OCI-LY1 (cell line): ENCODE measurements around the gene PTPRJ.

Source experiments
- CTCF ChIP-seq: fragments of 200-600 bp; sonication (generic), shearing (Covaris generic); IDR thresholded peaks from 2 replicates; pipeline ENCODE4 v1.5.1; 2017; ENCODE audit warnings: mild to moderate bottlenecking, antibody characterized with exemption, low read length, moderate library complexity, mixed read lengths
- EZH2 ChIP-seq: fragments of 200-600 bp; sonication (generic), shearing (Covaris generic); IDR thresholded peaks from 2 replicates; pipeline ENCODE4 v1.8.0; 2017; ENCODE audit warnings: borderline replicate concordance, mixed run types, mild to moderate bottlenecking, antibody characterized with exemption, low read length, moderate library complexity, mixed read lengths

GRCh38 chr11:47938791-47939560 lies 41.4 kb upstream of the PTPRJ start:
- no peak for TF ChIP-seq CTCF
- TF ChIP-seq EZH2 = no peak
